Astrocyte of the spinal cord (primary cell): ENCODE results near the gene SLC2A11.
"Not testable (repeated sequence)": the region's sequence is repeated elsewhere in the genome, so short reads cannot be mapped to it uniquely, and the experiment has no call there.

Experiments used
- DNase-seq: peaks from one replicate; pipeline ENCODE4 v3.0.0; 2011; ENCODE audit warnings: low read depth, low spot score
- H3K4me3 ChIP-seq: 2 replicates; pipeline ENCODE4 v1.5.1; 2011; ENCODE audit warnings: low read depth, mild to moderate bottlenecking, low read length, moderate library complexity
- in situ Hi-C: cut with HindIII; loops from 2 replicates; pipeline ENCODE4 v1.10.0; 2017; ENCODE audit warnings: low sequenced_read_pairs
- TF ChIP-seq, protein P1 (sequence below): IDR thresholded peaks from 2 replicates; pipeline ENCODE4 v1.5.1; 2012; ENCODE audit warnings: low read depth, mild to moderate bottlenecking, low read length, inconsistent platforms

The SLC2A11 gene

DNA sequence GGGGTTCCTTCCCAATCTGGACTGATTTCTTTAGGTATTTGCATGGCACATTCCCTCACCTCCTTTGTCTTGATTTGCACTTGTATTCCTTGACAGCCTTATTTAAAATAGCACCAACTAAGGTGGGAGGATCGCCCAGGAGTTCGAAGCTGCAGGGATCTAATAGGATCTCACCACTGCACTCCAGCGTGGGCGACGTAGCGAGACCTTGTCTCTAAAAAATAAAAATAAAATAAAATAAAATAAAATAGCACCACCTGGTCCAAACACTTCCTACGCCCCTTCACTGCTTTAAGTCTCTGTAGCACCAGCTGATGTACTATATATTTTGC, 775 bp downstream of the SLC2A11 start:
- in situ Hi-C loops, result no loop called here
- no peak for DNase-seq
- H3K4me3 ChIP-seq, result peak overlapping the region; percentile 77
- TF ChIP-seq, protein P1, sequence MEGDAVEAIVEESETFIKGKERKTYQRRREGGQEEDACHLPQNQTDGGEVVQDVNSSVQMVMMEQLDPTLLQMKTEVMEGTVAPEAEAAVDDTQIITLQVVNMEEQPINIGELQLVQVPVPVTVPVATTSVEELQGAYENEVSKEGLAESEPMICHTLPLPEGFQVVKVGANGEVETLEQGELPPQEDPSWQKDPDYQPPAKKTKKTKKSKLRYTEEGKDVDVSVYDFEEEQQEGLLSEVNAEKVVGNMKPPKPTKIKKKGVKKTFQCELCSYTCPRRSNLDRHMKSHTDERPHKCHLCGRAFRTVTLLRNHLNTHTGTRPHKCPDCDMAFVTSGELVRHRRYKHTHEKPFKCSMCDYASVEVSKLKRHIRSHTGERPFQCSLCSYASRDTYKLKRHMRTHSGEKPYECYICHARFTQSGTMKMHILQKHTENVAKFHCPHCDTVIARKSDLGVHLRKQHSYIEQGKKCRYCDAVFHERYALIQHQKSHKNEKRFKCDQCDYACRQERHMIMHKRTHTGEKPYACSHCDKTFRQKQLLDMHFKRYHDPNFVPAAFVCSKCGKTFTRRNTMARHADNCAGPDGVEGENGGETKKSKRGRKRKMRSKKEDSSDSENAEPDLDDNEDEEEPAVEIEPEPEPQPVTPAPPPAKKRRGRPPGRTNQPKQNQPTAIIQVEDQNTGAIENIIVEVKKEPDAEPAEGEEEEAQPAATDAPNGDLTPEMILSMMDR, result no peak

- TF ChIP-seq, protein P1, result no peak
- DNase-seq, result no peak
- H3K4me3 ChIP-seq, result no peak overlapping the region
- in situ Hi-C loops, result no loop called here
Measured at GRCh38 chr22:23859201-23859600, 1.5 kb downstream of the SLC2A11 start.

DNA sequence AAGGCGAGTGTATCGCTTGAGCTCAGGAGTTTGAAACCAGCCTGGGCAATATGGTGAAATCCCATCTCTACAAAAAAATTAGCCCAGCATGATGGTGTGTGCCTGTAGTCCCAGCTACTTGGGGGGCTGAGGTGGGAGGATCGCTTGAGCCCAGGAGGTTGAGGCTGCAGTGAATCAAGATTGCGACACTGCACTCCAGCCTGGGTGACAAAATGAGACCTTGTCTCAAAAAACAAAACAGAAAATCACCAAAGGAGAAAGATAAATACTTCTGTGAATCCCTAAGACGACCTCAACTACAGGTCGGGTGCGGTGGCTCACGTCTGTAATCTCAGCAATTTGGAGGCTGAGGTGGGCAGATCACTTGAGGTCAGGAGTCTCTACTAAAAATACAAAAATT, 2.5 kb downstream of the SLC2A11 start:
- in situ Hi-C loops, H3K4me3 ChIP-seq, DNase-seq: not testable (repeated sequence)

- in situ Hi-C loops, result no loop called here
- TF ChIP-seq, protein P1, result peak; percentile 80
- no peak overlapping the region for H3K4me3 ChIP-seq
- DNase-seq, result peak; percentile 39
Measured at GRCh38 chr22:23862103-23862502, 4.4 kb downstream of the SLC2A11 start.

- DNase-seq, H3K4me3 ChIP-seq, in situ Hi-C loops: not testable (repeated sequence)
Measured at GRCh38 chr22:23864499-23865154, 7.0 kb downstream of the SLC2A11 start.

GRCh38 chr22:23868580-23868979, 10.9 kb downstream of the SLC2A11 start:
- in situ Hi-C loops, result no loop called here
- TF ChIP-seq, protein P1, result no peak
- DNase-seq, result no peak
- no peak overlapping the region for H3K4me3 ChIP-seq

DNA sequence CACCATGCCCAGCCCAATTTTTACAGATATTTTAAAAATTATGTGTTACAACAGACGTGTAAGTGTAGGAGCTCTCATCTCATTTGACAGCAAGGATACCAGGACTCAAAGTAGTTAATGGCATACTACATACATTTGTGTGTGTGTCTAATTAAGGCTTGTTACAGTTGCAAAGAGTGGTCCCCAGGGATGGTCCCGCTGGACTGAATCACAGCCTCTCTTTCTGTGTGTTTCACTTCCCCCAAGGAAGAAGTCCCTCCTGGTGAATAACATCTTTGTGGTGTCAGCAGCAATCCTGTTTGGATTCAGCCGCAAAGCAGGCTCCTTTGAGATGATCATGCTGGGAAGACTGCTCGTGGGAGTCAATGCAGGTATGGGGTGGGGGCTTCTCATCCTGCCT, 17.2 kb downstream of the SLC2A11 start:
- TF ChIP-seq, protein P1, result no peak
- no peak overlapping the region for H3K4me3 ChIP-seq
- DNase-seq, result no peak
- in situ Hi-C loops, result no loop called here

DNA sequence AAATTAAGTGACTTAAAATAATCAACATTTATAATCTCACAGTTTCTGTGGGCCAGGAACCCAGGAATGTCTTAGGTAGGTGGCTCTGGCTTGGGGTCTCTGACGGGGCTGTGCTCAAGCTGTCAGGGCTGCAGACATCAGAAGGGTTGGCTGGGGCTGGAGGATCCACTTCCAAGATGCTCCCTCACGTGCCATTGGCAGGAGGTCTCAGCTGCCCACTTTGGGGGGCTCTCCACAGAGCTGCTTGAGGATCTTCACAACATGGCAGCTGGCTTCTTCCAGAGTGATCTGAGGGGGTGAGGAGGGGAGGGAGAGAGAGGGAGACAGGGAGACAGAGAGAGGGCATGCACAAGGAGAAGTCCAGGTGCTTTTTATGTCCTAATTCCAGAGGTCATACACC, 18.1 kb downstream of the SLC2A11 start:
- in situ Hi-C loops, result no loop called here
- TF ChIP-seq, protein P1, result no peak
- H3K4me3 ChIP-seq, result no peak overlapping the region
- no peak for DNase-seq
